ENCODE measurements around the gene RELN.

RELN gene

GRCh38 chr7:103811290-103811689 is 178.2 kb downstream of the RELN start:
- DNase-seq (ENCODE audit: low spot score), result no peak
- TF ChIP-seq CTCF (IDR thresholded peaks at IDR 0.05; ENCODE audit: extremely low read depth, missing control alignments), result no peak

GRCh38 chr7:103810112-103810744 is 179.2 kb downstream of the RELN start:
- DNase-seq (ENCODE audit: low spot score), result no peak
- TF ChIP-seq CTCF (IDR thresholded peaks at IDR 0.05; ENCODE audit: extremely low read depth, missing control alignments), result no peak

- DNase-seq (ENCODE audit: low spot score), result no peak
- TF ChIP-seq CTCF (IDR thresholded peaks at IDR 0.05; ENCODE audit: extremely low read depth, missing control alignments), result no peak
These were observed 180.0 kb downstream of the RELN start for GRCh38 chr7:103809229-103809994.

GRCh38 chr7:103805346-103805745 is 184.1 kb downstream of the RELN start:
- no peak for DNase-seq (ENCODE audit: low spot score)
- TF ChIP-seq CTCF (IDR thresholded peaks at IDR 0.05; ENCODE audit: extremely low read depth, missing control alignments), result no peak

GRCh38 chr7:103803631-103804030 is 185.8 kb downstream of the RELN start:
- no peak for DNase-seq (ENCODE audit: low spot score)
- no peak for TF ChIP-seq CTCF (IDR thresholded peaks at IDR 0.05; ENCODE audit: extremely low read depth, missing control alignments)

- no peak for TF ChIP-seq CTCF (IDR thresholded peaks at IDR 0.05; ENCODE audit: extremely low read depth, missing control alignments)
These were observed 190.2 kb downstream of the RELN start for GRCh38 chr7:103799298-103799697.

GRCh38 chr7:103797647-103798307 is 191.7 kb downstream of the RELN start:
- no peak for TF ChIP-seq CTCF (IDR thresholded peaks at IDR 0.05; ENCODE audit: extremely low read depth, missing control alignments)
- no peak for DNase-seq (ENCODE audit: low spot score)

More at GRCh38 chr7:103799298-103799697, 190.2 kb downstream of the RELN start:
- DNase-seq (ENCODE audit: low spot score), result no peak

Measured in GM20000 (cell line).